IMR-90 (cell line): ENCODE measurements around the gene GPR3. TPM values are rescaled to one million over a fixed set of nuclear protein-coding genes. Genes with fewer than 3 reads are reported as not detected.

Experiments used
- ATAC-seq: fragments of 200-7000 bp; cut with Tn5 transposase; 2 replicates; pipeline ENCODE4 v1.9.1; 2020; ENCODE audit warnings: low read depth, mild to moderate bottlenecking, moderate library complexity
- BruUV-seq: library from RNA; stranded (reverse); fragments of 400-500 nt; replicated peaks from 2 replicates; lab custom pipeline; 2021; lab: Mats Ljungman, UMichigan
- CTCF ChIA-PET: fragments of 300-600 bp; formaldehyde crosslinking; extraction: SDS; loops from one replicate; lab custom pipeline; 2021; ENCODE audit warnings: antibody characterized with exemption; lab: Yijun Ruan, JAX
- POLR2A ChIA-PET: fragments of 300-600 bp; sonication (Branson Sonifier 250); formaldehyde crosslinking; loops from one replicate; lab custom pipeline; 2022; ENCODE audit warnings: antibody characterized with exemption; ENCODE audit not compliant: unreplicated experiment; lab: Charles Lee
- DNase-seq: peaks from one replicate; pipeline ENCODE4 v3.0.0; 2013
- H2AFZ ChIP-seq: replicated peaks from 2 replicates; pipeline ENCODE3; 2013; ENCODE audit warnings: low read length, mild to moderate bottlenecking; ENCODE audit not compliant: poor library complexity
- H2AK5ac ChIP-seq: 2 replicates; pipeline ENCODE4 v1.6.1; 2013; ENCODE audit warnings: low read depth, low read length, inconsistent platforms
- H2AK9ac ChIP-seq: replicated peaks from 2 replicates; pipeline ENCODE3; 2013; ENCODE audit warnings: mild to moderate bottlenecking, low read depth, low read length, moderate library complexity; ENCODE audit not compliant: poor library complexity
- H2BK120ac ChIP-seq: 2 replicates; pipeline ENCODE4 v1.6.1; 2013; ENCODE audit warnings: low read depth, low read length, inconsistent platforms
- H2BK15ac ChIP-seq: 3 replicates; pipeline ENCODE4 v1.6.1; 2013; ENCODE audit warnings: low read depth, low read length, inconsistent platforms
- H2BK20ac ChIP-seq: 2 replicates; pipeline ENCODE4 v1.6.1; 2013; ENCODE audit warnings: low read depth, mild to moderate bottlenecking, inconsistent platforms, low read length, moderate library complexity
- H2BK5ac ChIP-seq: 2 replicates; pipeline ENCODE4 v1.6.1; 2013; ENCODE audit warnings: mild to moderate bottlenecking, low read depth, low read length, inconsistent platforms; ENCODE audit not compliant: poor library complexity, severe bottlenecking
- H3K14ac ChIP-seq: replicated peaks from 2 replicates; pipeline ENCODE4 v1.6.1; 2013; ENCODE audit warnings: low read depth, low read length, inconsistent platforms
- H3K18ac ChIP-seq: 2 replicates; pipeline ENCODE4 v1.6.1; 2013; ENCODE audit warnings: low read depth, low read length, control low read depth
- H3K23ac ChIP-seq: 2 replicates; pipeline ENCODE4 v1.6.1; 2013; ENCODE audit warnings: low read depth, low read length, inconsistent platforms
- H3K27ac ChIP-seq: 2 replicates; pipeline ENCODE4 v1.5.1; 2013; ENCODE audit warnings: mild to moderate bottlenecking, control low read depth, low read length; ENCODE audit not compliant: insufficient read depth
- H3K27me3 ChIP-seq: 2 replicates; pipeline ENCODE4 v1.6.1; 2013; ENCODE audit warnings: low read length; ENCODE audit not compliant: control insufficient read depth, insufficient read depth
- H3K36me3 ChIP-seq: 2 replicates; pipeline ENCODE4 v1.6.1; 2013; ENCODE audit warnings: low read length, mixed read lengths; ENCODE audit not compliant: control insufficient read depth, insufficient read depth
- H3K4ac ChIP-seq: 2 replicates; pipeline ENCODE4 v1.6.1; 2013; ENCODE audit warnings: low read depth, low read length, inconsistent platforms
- H3K4me1 ChIP-seq: 2 replicates; pipeline ENCODE4 v1.6.1; 2013; ENCODE audit warnings: low read length, mixed read lengths; ENCODE audit not compliant: control insufficient read depth, insufficient read depth
- H3K4me2 ChIP-seq: 2 replicates; pipeline ENCODE4 v1.6.1; 2013; ENCODE audit warnings: low read depth, mild to moderate bottlenecking, control low read depth, low read length, moderate library complexity
- H3K4me3 ChIP-seq: 2 replicates; pipeline ENCODE4 v1.5.1; 2013; ENCODE audit warnings: low read depth, mild to moderate bottlenecking, control low read depth, low read length, moderate library complexity; ENCODE audit not compliant: insufficient read depth
- H3K56ac ChIP-seq: 2 replicates; pipeline ENCODE4 v1.6.1; 2013; ENCODE audit warnings: low read length, inconsistent platforms; ENCODE audit not compliant: insufficient read depth; ENCODE audit errors: extremely low read depth
- H3K79me1 ChIP-seq, 2 experiments: 2 replicates each; pipeline ENCODE4 v1.6.1; 2013; ENCODE audit warnings: low read length in 2 of 2, inconsistent platforms in 1 of 2, low read depth in 1 of 2
- H3K9ac ChIP-seq: 2 replicates; pipeline ENCODE4 v1.6.1; 2013; ENCODE audit warnings: low read depth, low read length, control low read depth
- H3K9me1 ChIP-seq: 2 replicates; pipeline ENCODE4 v1.6.1; 2013; ENCODE audit warnings: low read length, inconsistent platforms; ENCODE audit not compliant: insufficient read depth
- H3K9me3 ChIP-seq: 2 replicates; pipeline ENCODE4 v1.6.1; 2013; ENCODE audit warnings: low read length; ENCODE audit not compliant: control insufficient read depth, insufficient read depth
- H4K20me1 ChIP-seq: 2 replicates; pipeline ENCODE4 v1.6.1; 2013; ENCODE audit warnings: low read length, inconsistent platforms; ENCODE audit not compliant: insufficient read depth
- H4K5ac ChIP-seq: 2 replicates; pipeline ENCODE4 v1.6.1; 2013; ENCODE audit warnings: mild to moderate bottlenecking, low read depth, low read length, control low read depth
- H4K8ac ChIP-seq, 2 experiments: 2 replicates each; pipeline ENCODE4 v1.6.1; 2013; ENCODE audit warnings: low read depth in 2 of 2, low read length in 2 of 2, control low read depth in 1 of 2, inconsistent platforms in 1 of 2
- H4K91ac ChIP-seq: 2 replicates; pipeline ENCODE4 v1.6.1; 2013; ENCODE audit warnings: low read depth, low read length, inconsistent platforms; ENCODE audit not compliant: insufficient read depth
- CEBPB ChIP-seq: IDR thresholded peaks from 2 replicates; pipeline ENCODE4 v1.6.1; 2012; ENCODE audit warnings: low read depth, low read length, improper control_type of control experiment
- CHD1 ChIP-seq: IDR thresholded peaks from 2 replicates; pipeline ENCODE4 v1.6.1; 2012; ENCODE audit warnings: low read depth, low read length, improper control_type of control experiment
- FOS ChIP-seq: fragments of 150-350 bp; IDR thresholded peaks from 2 replicates; pipeline ENCODE4 v1.6.1; 2016; ENCODE audit warnings: low read depth, low read length
- MAFK ChIP-seq: IDR thresholded peaks from 2 replicates; pipeline ENCODE4 v1.6.1; 2012; ENCODE audit warnings: low read depth, low read length, improper control_type of control experiment
- MAZ ChIP-seq: IDR thresholded peaks from 2 replicates; pipeline ENCODE4 v1.6.1; 2012; ENCODE audit warnings: low read depth, mild to moderate bottlenecking, low read length, improper control_type of control experiment, moderate library complexity, borderline replicate concordance
- NFE2L2 ChIP-seq: fragments of 150-350 bp; IDR thresholded peaks from 2 replicates; pipeline ENCODE4 v1.6.1; 2016; ENCODE audit warnings: low read depth, mild to moderate bottlenecking, low read length
- POLR2A ChIP-seq: IDR thresholded peaks from 2 replicates; pipeline ENCODE4 v1.6.1; 2012; ENCODE audit warnings: mild to moderate bottlenecking, low read depth, low read length
- RAD21 ChIP-seq: IDR thresholded peaks from 2 replicates; pipeline ENCODE4 v1.6.1; 2012; ENCODE audit warnings: low read length, improper control_type of control experiment
- SMC3 ChIP-seq: fragments of 150-350 bp; IDR thresholded peaks from 2 replicates; pipeline ENCODE4 v1.6.1; 2016; ENCODE audit warnings: low read depth, mild to moderate bottlenecking, antibody characterized with exemption, low read length, moderate library complexity
- USF2 ChIP-seq: fragments of 150-350 bp; IDR thresholded peaks from 2 replicates; pipeline ENCODE4 v1.6.1; 2017; ENCODE audit warnings: mild to moderate bottlenecking, antibody characterized with exemption, low read length, low read depth
- WGBS, 2 experiments: methylation state at CpG; one replicate each; pipeline versions ENCODE4 v1.1.5 to v1.1.7; 2013; ENCODE audit warnings: missing lambda C conversion rate in 2 of 2; ENCODE audit not compliant: insufficient read length in 1 of 2; ENCODE audit errors: extremely low coverage in 2 of 2; 5-methylcytosine and 5-hydroxymethylcytosine counted together
- dilution Hi-C: fragments of 300-500 bp; cut with HindIII; formaldehyde crosslinking; loops from one replicate; pipeline ENCODE4 v1.14.3; 2018; ENCODE audit warnings: low sequenced_read_pairs; ENCODE audit not compliant: unreplicated experiment
- in situ Hi-C: fragments of 300-500 bp; cut with MboI; formaldehyde crosslinking; loops from 3 replicates; pipeline ENCODE4 v1.14.3; 2019; ENCODE audit warnings: low sequenced_read_pairs, inconsistent platforms, mixed read lengths
- intact Hi-C: fragments of 100-400 bp; cut with micrococcal nuclease; formaldehyde crosslinking; loops from 2 replicates; pipeline ENCODE4 v1.10.0; 2022
- polyA plus RNA-seq, 3 experiments: library from polyadenylated mRNA; depleted of rRNA; stranded (reverse); fragments of >200 nt; gene quantifications; 2 replicates each; pipeline ENCODE4 v1.2.3, GENCODE V29; 2012; ENCODE audit warnings: low replicate concordance in 1 of 3
- total RNA-seq: library from RNA; depleted of rRNA; stranded (reverse); fragments of >200 nt; gene quantifications from 2 replicates; pipeline ENCODE4 v1.2.3, GENCODE V29; 2012

GPR3 gene
- total and polyA plus RNA-seq, 2 of the 4 experiments (the other 2 are of a cell fraction) = 0.72 to 4.8 TPM

- TF ChIP-seq POLR2A = no peak
Measured at GRCh38 chr1:27381969-27382762, 10.3 kb upstream of the GPR3 start (continued).

- Histone ChIP-seq H4K20me1 (no peaks in the 10 kb centered on the region; the same call in 1 of the 2 replicates), H4K91ac (no peak within 1 kb of the TSS), H3K27me3 (peaks cover 34% of the 10 kb centered on the region), H3K4me2 (no peak within 1 kb of the TSS), H2AK9ac (no peak within 1 kb of the TSS), H3K14ac (no peak within 1 kb of the TSS), H3K79me1 (no peaks in the 10 kb centered on the region), H3K9me1 (no peaks in the 10 kb centered on the region), H3K9me3 (no peaks in the 10 kb centered on the region), H3K9ac (no peak within 1 kb of the TSS), H4K8ac (no peak within 1 kb of the TSS), H3K4me1 (no peaks in the 10 kb centered on the region), H3K18ac (no peak within 1 kb of the TSS), H2AFZ (no peak within 1 kb of the TSS), H3K4ac (no peak within 1 kb of the TSS), H2BK20ac (no peak within 1 kb of the TSS), H3K36me3 (no peaks in the 10 kb centered on the region), H2BK120ac (no peak within 1 kb of the TSS), H3K27ac (no peak within 1 kb of the TSS), H4K5ac (no peak within 1 kb of the TSS), H2AK5ac (no peak within 1 kb of the TSS), H2BK5ac (no peak within 1 kb of the TSS), H3K23ac (no peak within 1 kb of the TSS), H3K4me3 (no peak within 1 kb of the TSS), H2BK15ac (no peak within 1 kb of the TSS), H3K56ac (no peak within 1 kb of the TSS)
- WGBS, 2 experiments = 17% methylated on average over 14 of the region's 43 CpGs; no CpG with 5 or more reads in 1 of the 2 experiments
- dilution Hi-C loops (no loop called here), in situ Hi-C loops (no loop called here), intact Hi-C loops (no loop called here)
- no peak for TF ChIP-seq MAZ
- no peak for TF ChIP-seq NFE2L2
- TF ChIP-seq CEBPB = no peak
- TF ChIP-seq FOS = no peak
- no peak for TF ChIP-seq RAD21
- TF ChIP-seq USF2 = no peak
- TF ChIP-seq CHD1 = no peak
- TF ChIP-seq SMC3 = no peak
- no peak for TF ChIP-seq MAFK
- no TSS peak for BruUV-seq
- ChIA-PET CTCF (interaction anchor here (1.3 kb wide), 1 partner anchor 82 kb away, joined by 3 read pairs; no protein-coding TSS in a partner anchor), POLR2A (no interaction called here)
- no peak for DNase-seq
- no peak for ATAC-seq
Measured at GRCh38 chr1:27383039-27383605, 9.3 kb upstream of the GPR3 start, which contains the start of gene CD164L2. TSS of gene CD164L2 (minus strand) at chr1:27383333. CDS start at chr1:27383239, 94 bp downstream.
